ENCODE results near the gene LRRK2.

The LRRK2 gene

DNA sequence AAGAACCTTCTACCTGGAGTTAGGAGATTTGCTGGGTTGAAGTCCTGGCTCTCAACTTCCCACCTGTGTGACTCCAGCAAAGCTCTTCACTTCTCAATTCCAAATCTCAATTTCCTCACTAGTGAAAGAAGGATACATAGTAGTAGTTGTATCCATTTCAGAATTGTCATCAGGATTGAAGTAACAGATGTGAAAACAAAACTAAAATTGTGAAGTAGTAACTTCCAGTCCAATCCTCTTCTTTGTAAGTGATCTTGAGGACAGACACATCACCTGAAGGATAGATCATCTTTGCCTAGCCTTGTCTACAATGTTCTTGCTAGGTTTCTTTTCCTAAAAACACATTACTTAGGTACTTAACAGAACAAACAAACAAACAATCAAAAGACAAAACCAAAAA, 1.2 kb upstream of the LRRK2 start:
- Histone ChIP-seq H3K27ac (peak overlapping the region in 1 of 2 donors; percentile 95), H3K4me3 (peak overlapping the region; percentile 88)
- no peak for DNase-seq (ENCODE audit: low spot score)
- TF ChIP-seq, protein P1, sequence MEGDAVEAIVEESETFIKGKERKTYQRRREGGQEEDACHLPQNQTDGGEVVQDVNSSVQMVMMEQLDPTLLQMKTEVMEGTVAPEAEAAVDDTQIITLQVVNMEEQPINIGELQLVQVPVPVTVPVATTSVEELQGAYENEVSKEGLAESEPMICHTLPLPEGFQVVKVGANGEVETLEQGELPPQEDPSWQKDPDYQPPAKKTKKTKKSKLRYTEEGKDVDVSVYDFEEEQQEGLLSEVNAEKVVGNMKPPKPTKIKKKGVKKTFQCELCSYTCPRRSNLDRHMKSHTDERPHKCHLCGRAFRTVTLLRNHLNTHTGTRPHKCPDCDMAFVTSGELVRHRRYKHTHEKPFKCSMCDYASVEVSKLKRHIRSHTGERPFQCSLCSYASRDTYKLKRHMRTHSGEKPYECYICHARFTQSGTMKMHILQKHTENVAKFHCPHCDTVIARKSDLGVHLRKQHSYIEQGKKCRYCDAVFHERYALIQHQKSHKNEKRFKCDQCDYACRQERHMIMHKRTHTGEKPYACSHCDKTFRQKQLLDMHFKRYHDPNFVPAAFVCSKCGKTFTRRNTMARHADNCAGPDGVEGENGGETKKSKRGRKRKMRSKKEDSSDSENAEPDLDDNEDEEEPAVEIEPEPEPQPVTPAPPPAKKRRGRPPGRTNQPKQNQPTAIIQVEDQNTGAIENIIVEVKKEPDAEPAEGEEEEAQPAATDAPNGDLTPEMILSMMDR (IDR thresholded peaks at IDR 0.05) = no peak

DNA sequence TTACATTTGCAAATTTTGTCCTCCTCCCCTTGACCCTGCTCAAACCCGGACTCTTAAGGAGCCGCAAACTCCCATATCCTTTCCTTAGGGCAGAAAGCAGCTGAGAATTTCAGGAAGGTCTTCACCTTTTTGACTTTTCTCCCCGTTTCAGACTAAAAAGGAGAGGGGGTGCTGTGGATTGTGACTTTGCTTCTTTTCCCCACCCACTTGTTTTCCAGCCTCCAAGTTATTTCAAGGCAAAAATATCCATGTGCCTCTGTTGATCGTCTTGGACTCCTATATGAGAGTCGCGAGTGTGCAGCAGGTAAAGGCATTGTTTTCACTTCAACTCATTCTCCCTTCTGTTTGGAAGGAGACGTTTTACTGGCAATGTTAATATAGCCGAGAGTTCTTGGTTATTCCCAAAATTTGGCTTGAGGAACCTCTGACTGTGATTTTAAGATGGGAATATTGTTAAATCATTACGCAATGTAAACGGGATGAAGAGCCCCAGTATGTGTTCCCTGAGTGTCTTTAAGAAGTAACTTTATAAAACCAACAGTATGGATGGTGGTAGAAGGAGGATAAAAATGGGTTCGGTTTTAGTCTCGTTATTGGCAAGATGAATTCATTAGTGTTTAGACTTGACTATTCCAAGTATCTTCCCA, 663 bp downstream of the LRRK2 start:
- Histone ChIP-seq H3K4me3 (peak overlapping the region; percentile 88), H3K27ac (peak overlapping the region; percentile 93 to 95)
- no peak for DNase-seq (ENCODE audit: low spot score)
- TF ChIP-seq, protein P1 (IDR thresholded peaks at IDR 0.05) = no peak

DNA sequence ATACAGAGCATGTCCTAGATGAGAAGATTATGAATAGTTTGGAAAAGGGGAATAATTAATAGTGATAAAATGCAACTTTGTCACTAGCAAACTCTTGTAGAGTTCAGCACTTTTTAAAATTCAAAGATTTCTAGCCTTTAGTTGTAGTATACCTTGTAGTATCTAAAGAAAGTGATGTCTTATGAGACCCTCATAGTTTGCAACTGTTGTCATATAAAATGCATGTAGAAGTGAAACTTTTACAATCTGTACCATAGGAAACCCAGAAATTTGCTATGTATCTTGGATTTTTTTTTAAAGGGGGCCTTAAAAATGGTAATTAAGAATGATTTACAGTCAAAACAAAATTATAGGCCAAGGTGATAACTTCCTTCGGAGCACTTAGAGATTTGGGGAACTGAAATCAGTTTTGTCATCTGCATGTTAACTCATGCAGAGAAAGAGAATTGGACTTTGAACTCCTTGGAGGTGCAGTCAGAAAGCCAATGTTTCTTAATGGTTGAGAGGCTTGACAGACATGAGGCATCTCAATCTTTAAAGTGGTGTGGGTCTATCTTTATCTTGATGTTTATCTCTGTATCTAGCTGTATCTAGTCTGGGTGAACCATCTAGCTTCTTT, 1.3 kb downstream of the LRRK2 start:
- H3K27ac ChIP-seq = peak overlapping the region; percentile 93 to 95
- H3K4me3 ChIP-seq = peak overlapping the region; percentile 88
- TF ChIP-seq, protein P1 (IDR thresholded peaks at IDR 0.05) = no peak
- no peak for DNase-seq (ENCODE audit: low spot score)

DNA sequence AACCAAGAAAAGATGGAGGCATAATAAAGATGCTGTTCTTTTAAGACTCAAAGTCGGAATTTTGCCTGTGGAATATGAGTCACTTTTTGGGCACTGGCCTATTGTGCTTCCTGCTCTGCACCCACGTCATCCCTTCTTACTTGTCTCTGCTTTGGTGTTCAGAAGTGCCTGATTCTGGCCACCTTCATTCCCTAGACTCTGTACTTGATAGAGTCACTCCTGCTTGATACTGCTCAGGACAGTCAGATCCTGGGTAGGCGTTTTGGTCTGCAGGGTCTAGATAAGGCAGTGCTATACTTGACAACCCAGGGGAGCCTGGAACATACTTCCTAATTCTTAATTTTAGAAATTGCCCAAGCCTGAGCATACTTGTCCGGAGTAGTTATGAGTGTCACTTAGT, 1.9 kb downstream of the LRRK2 start:
- TF ChIP-seq, protein P1 (IDR thresholded peaks at IDR 0.05) = no peak
- Histone ChIP-seq H3K4me3 (peak overlapping the region; percentile 88), H3K27ac (peak overlapping the region; percentile 93 to 95)
- peak; percentile 85 for DNase-seq (ENCODE audit: low spot score)

DNA sequence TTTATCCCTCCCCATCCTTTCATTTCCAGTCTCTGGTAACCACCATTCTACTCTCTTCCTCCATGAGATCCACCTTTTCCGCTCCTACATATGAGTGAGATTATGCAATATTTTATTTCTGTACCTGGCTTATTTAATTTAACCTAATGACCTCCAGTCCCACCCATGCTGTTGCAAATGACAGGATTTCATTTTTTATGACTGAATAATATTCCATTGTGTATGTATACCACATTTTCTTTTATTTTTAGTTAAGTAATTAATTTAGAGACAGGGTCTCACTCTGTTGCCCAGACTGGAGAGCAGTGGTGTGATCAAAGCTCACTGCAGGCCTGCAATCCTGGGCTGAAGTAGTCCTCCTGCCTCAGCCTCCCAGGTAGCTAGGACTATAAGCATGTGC, 2.6 kb downstream of the LRRK2 start:
- Histone ChIP-seq H3K4me3 (peak overlapping the region; percentile 88), H3K27ac (peak overlapping the region; percentile 93 to 95)
- TF ChIP-seq, protein P1 (IDR thresholded peaks at IDR 0.05) = no peak
- DNase-seq (ENCODE audit: low spot score) = no peak

DNA sequence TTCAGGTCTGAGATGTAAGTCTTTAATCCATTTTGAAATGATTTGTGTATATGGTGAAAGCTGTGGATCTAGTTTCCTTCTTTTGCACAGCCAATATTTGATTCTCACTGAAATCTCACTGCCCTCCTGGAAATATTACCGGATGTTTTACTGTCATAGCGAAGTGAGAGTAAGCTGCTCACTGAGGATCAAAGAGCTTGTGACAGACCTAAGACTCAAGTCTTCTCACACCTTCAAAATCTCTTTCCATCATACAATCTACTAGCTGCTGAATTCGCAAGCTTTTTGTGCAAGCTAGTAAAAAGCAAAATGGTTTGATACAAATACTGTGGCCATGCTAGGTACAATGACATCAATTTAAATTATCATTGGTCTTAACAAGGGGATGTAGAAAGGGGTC, 3.9 kb downstream of the LRRK2 start:
- no peak for DNase-seq (ENCODE audit: low spot score)
- no peak overlapping the region for H3K4me3 ChIP-seq
- H3K27ac ChIP-seq = no peak overlapping the region
- TF ChIP-seq, protein P1 (IDR thresholded peaks at IDR 0.05) = no peak

Data from coronary artery (tissue), 2 donors.